SK-N-MC (cell line): Measurements from ENCODE around the gene GRAMD4.

Experiments
- EZH2 ChIP-seq: fragments of 200-600 bp; sonication (generic); IDR thresholded peaks from one replicate; pipeline ENCODE4 v1.6.1; 2017; ENCODE audit warnings: antibody characterized with exemption
- FOXP2 ChIP-seq: optimal IDR thresholded peaks from 2 replicates; pipeline ENCODE3; 2011; ENCODE audit warnings: mild to moderate bottlenecking, moderate library complexity; ENCODE audit not compliant: insufficient read depth; ENCODE audit errors: extremely low read length, control extremely low read depth
- POLR2AphosphoS5 ChIP-seq: IDR thresholded peaks from 2 replicates; pipeline ENCODE4 v1.6.1; 2012; ENCODE audit warnings: mild to moderate bottlenecking, low read depth, low read length, borderline replicate concordance

DNA sequence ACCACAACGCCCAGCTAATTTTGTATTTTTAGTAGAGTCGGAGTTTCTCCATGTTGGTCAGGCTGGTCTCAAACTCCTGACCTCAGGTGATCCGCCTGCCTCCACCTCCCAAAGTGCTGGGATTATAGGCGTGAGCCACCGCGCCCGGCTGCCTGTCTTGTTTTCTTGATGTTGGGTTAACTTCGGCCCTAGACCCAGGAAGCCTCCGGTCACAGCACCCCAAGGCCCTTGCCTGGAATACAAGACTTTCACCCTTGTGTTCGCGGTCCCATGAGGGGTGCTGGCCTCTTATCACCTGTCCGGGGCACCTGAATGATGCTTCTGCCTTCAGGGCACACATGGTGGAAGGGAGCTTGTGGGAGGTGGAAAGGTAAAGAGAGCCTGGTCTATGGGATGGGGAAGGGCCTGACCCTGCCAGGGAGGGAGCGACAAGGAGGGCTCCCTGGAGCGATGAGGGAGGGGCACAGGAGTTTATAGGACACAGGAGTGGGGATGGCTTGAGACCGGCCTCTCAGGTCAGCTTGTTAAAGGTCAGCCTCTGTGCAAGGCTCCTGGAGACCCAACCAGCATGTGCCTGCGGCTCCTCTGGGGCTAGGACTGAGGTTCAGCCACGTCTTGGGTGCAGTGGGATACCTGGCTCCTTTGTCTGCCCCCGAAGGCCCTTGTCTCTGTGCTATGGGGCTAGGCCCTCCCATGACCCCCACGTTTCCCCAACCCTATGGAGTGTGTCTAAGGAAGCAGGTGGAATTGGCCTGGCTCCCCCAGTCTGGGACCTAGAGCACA is 34.7 kb upstream of the GRAMD4 start:
- TF ChIP-seq EZH2 (no peak), POLR2AphosphoS5 (no peak), FOXP2 (no peak)
